Activated T-cell treated with anti-CD3 and anti-CD28 coated beads, Interleukin-2, amount 50 U/mL, for 72 hours (primary cell): ENCODE measurements around the gene REP15. TPM values are rescaled to one million over a fixed set of nuclear protein-coding genes. Genes with fewer than 3 reads are reported as not detected.
"Not testable (repeated sequence)": the region's sequence is repeated elsewhere in the genome, so short reads cannot be mapped to it uniquely, and the experiment has no call there.

Experiments used
- ATAC-seq, 2 donors: fragments of 150-1000 bp; cut with Tn5 transposase; replicated peaks in 1 of 2; 2 replicates each; pipeline ENCODE4 v1.10.0; 2021; ENCODE audit warnings: moderate library complexity in 2 of 2, mild to moderate bottlenecking in 1 of 2
- DNase-seq, 2 donors: peaks; one replicate each; pipeline ENCODE4 v3.0.0; 2021 to 2022; ENCODE audit warnings: mixed read lengths in 1 of 2
- H3K27ac Mint-ChIP-seq: one replicate; pipeline ENCODE4 v1.8.0; 2022; ENCODE audit warnings: mild to moderate bottlenecking, moderate library complexity, mixed read lengths
- H3K27me3 Mint-ChIP-seq: one replicate; pipeline ENCODE4 v1.8.0; 2022; ENCODE audit warnings: low read depth, mixed read lengths
- H3K36me3 Mint-ChIP-seq, 2 donors: one replicate each; pipeline ENCODE4 v1.8.0; 2022; ENCODE audit warnings: mixed read lengths in 2 of 2, mild to moderate bottlenecking in 1 of 2; ENCODE audit not compliant: insufficient read depth in 2 of 2
- H3K4me1 Mint-ChIP-seq: one replicate; pipeline ENCODE4 v1.8.0; 2022; ENCODE audit warnings: low read depth, mixed read lengths
- H3K4me3 Mint-ChIP-seq, 2 donors: one replicate each; pipeline ENCODE4 v1.8.0; 2022; ENCODE audit warnings: mild to moderate bottlenecking in 2 of 2, mixed read lengths in 2 of 2, moderate library complexity in 2 of 2
- H3K9me3 Mint-ChIP-seq, 2 donors: one replicate each; pipeline ENCODE4 v1.8.0; 2022; ENCODE audit warnings: mixed read lengths in 2 of 2
- total RNA-seq, 2 donors: library from RNA; stranded (reverse); gene quantifications; one replicate each; pipeline ENCODE4 v1.2.3, GENCODE V29; 2022

Gene REP15
- total RNA-seq, 2 donors from 2014 or later, result not detected

DNA sequence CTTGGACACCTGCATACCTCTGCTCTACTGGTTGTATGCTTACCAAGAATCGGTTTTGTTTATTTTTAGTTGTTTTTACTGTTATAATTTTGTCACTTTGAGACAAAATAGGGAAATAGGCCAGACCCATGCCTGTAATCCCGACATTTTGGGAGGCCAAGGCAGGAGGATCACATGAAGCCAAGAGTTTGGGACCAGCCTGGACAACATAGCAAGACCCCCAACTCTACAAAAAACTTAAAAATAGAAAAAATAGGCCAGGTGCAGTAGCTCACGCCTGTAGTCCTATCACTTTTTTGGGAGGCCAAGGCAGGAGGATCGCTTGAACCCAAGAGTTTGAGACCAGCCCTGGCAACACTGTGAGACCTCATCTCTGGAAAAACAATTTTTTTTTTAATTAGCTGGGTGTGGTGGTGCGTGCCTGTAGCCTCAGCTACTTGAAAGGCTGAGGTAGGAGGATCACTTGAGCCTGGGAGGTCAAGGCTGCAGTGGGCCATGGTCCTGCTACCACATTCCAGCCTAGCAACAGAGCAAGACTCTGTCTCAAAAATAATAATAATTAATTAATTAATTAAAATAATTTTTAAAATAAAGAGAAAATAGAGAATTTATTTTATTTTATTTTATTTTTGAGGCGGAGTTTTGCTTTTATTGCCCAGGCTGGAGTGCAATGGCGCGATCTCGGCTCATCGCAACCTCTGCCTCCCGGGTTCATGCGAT is 13.1 kb downstream of the REP15 start:
- H3K27me3 Mint-ChIP-seq, result no peaks in the 10 kb centered on the region
- H3K4me1 Mint-ChIP-seq, result peaks cover 20% of the 10 kb centered on the region
- H3K4me3 Mint-ChIP-seq, result peak overlapping the region; percentile 86 to 95
- H3K9me3 Mint-ChIP-seq, result no peaks in the 10 kb centered on the region
- ATAC-seq, result no peak
- DNase-seq, result no peak
- peaks cover 0 to 5% of the 10 kb centered on the region in 2 donors for H3K36me3 Mint-ChIP-seq
- no peak overlapping the region for H3K27ac Mint-ChIP-seq

DNA sequence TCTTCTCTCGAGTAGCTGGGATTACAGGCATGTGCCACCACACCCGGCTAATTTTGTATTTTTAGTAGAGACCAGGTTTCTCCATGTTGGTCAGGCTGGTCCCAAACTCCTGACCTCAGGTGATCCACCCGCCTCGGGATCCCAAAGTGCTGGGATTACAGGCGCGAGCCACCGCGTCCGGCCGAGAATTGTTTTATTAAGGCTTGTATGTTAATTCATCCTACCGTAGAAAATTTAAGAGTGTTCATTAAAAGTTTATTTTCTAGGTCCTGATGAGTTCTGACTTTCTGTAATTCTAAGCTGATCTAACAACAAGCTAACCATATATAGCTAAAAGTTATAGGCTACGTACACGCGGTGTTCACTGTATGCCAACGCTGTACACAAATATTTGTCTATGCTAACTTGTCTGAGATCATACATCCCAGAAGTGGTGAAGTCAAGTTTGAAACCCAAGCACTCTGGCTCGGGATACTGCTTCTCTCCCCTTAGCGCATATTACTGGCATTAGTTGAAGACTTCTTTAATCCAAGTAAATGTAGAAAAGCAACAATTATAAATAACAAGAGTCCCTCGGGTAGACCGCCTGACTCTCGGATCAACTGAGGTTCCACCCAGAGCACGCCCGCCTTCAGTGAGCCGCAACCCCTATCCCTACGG is 13.8 kb downstream of the REP15 start:
- peaks cover 0 to 5% of the 10 kb centered on the region in 2 donors for H3K36me3 Mint-ChIP-seq
- H3K27ac Mint-ChIP-seq, result peak overlapping the region; percentile 81
- peak; percentile 53 to 63 for ATAC-seq
- DNase-seq, result no peak
- H3K4me3 Mint-ChIP-seq, result peak overlapping the region; percentile 86 to 95
- H3K4me1 Mint-ChIP-seq, result peaks cover 20% of the 10 kb centered on the region
- H3K9me3 Mint-ChIP-seq, result no peaks in the 10 kb centered on the region
- H3K27me3 Mint-ChIP-seq, result no peaks in the 10 kb centered on the region

DNA sequence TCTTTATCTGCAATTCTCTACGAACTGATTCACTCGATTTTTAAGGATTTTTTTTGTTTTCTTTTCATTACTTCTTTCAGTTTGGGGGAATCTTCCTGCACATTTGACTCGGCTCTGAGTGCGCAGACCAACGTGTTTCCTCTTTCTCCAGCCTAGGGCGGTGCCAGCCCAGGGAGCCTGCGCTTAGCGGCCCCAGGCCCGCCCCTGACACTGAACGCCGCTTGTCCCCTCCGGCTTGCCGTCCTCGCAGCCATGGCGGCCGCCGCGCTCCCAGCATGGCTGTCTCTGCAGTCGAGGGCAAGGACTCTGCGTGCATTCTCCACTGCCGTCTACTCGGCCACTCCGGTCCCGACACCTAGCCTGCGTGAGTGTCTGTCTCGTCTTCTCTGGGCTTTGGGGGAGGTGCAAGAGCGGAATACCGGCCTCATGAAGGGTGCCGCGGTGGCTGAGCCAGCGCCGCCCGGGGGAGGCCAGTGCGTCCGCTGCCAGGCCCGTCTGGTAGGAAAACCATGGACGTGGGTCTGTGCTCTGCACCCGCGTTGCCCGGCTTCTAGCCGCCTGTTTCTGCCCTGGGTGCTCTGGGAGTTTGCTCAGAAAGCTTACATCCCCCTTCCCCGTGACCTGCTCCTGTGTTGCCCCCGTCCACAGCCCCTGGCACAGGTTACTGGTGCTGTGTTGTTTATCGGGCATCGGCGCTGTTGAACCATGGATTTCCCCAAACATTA is 14.5 kb downstream of the REP15 start, which contains the start of gene MRPS35:
MRPS35 (plus strand) TSS at position 241 of the 725 bp plus-strand sequence; CDS start at position 253, 12 bp downstream.
- no peaks in the 10 kb centered on the region for H3K27me3 Mint-ChIP-seq
- peak within 1 kb of the TSS; percentile 81 for H3K27ac Mint-ChIP-seq
- peak within 1 kb of the TSS; percentile 86 to 95 for H3K4me3 Mint-ChIP-seq
- peak; percentile 93 to 94 for DNase-seq
- H3K9me3 Mint-ChIP-seq, result no peaks in the 10 kb centered on the region
- ATAC-seq, result peak; percentile 98 to 99
- peaks cover 0 to 5% of the 10 kb centered on the region in 2 donors for H3K36me3 Mint-ChIP-seq
- peaks cover 20% of the 10 kb centered on the region for H3K4me1 Mint-ChIP-seq

DNA sequence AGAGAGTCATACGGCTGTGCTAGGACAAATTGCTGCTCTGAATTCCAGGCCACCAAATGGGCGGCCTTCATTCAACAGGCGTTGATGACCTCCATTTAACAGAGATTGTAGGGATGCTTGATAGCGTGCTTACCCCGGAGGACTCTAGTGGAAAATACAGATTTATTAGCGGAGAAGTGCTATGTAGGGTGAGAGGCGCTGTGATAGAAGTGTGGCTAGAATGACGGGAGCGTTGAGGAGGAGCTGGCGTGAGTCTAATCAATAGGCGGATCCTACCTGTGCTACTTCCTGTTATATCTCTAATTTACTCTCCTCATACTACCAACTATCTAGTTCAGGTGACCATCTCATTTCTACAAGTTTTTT is 15.1 kb downstream of the REP15 start:
- H3K27ac Mint-ChIP-seq, result peak overlapping the region; percentile 81
- peaks cover 20% of the 10 kb centered on the region for H3K4me1 Mint-ChIP-seq
- no peaks in the 10 kb centered on the region for H3K27me3 Mint-ChIP-seq
- DNase-seq (peak; percentile 5 to 16), ATAC-seq (peak in 1 of 2 donors; percentile 2)
- peak overlapping the region; percentile 86 to 95 for H3K4me3 Mint-ChIP-seq
- H3K36me3 Mint-ChIP-seq, result peaks cover 0 to 5% of the 10 kb centered on the region in 2 donors
- no peaks in the 10 kb centered on the region for H3K9me3 Mint-ChIP-seq

DNA sequence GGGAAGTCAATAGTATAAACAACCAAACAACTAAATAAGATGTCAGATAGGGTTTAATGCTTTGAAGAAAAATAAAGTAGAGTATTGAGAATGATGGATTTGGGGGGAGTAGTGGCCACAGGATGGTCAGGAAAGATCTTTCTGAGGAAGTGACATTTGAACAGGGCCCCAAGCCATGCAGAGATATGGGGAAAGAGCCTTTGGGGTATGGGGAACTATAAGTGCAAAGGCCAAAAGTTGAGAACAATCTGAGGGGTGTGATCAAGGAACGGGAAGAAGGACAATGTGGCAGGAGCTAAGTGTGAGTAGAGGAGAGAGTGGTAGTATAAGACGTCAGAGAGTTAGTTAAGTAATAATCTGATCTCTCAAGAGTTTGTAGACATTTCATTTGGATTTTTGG is 15.7 kb downstream of the REP15 start:
- ATAC-seq (no peak), DNase-seq (no peak)
- peak overlapping the region; percentile 26 for H3K27ac Mint-ChIP-seq
- no peaks in the 10 kb centered on the region for H3K9me3 Mint-ChIP-seq
- H3K36me3 Mint-ChIP-seq, result peaks cover 0 to 5% of the 10 kb centered on the region in 2 donors
- H3K27me3 Mint-ChIP-seq, result no peaks in the 10 kb centered on the region
- peak overlapping the region; percentile 53 to 86 for H3K4me3 Mint-ChIP-seq
- H3K4me1 Mint-ChIP-seq, result peaks cover 20% of the 10 kb centered on the region

DNA sequence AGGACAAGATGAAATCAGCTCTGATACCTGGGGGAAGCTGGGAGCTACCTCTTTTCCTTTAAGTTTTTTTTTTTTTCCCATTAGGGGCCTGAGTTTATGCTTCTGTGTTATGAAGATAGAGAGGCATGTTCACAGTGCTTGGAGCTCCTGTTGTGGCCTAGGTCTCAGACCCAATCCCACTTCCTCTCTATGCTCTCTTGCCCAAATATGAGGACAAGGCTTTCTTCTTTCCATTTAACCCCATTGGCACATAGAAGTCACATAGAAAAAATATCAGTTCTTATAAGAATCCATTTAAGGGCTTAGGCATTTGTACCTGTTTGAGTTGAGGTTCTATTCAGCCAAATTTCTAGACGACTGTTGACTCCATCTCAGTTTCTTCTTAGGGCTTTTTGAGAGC is 27.0 kb downstream of the REP15 start:
- H3K36me3 Mint-ChIP-seq, result peaks cover 0 to 4% of the 10 kb centered on the region in 2 donors
- DNase-seq (no peak), ATAC-seq (no peak)
- no peaks in the 10 kb centered on the region for H3K4me1 Mint-ChIP-seq
- H3K9me3 Mint-ChIP-seq, result no peaks in the 10 kb centered on the region
- no peaks in the 10 kb centered on the region for H3K27me3 Mint-ChIP-seq
- no peak overlapping the region for H3K4me3 Mint-ChIP-seq
- no peak overlapping the region for H3K27ac Mint-ChIP-seq

DNA sequence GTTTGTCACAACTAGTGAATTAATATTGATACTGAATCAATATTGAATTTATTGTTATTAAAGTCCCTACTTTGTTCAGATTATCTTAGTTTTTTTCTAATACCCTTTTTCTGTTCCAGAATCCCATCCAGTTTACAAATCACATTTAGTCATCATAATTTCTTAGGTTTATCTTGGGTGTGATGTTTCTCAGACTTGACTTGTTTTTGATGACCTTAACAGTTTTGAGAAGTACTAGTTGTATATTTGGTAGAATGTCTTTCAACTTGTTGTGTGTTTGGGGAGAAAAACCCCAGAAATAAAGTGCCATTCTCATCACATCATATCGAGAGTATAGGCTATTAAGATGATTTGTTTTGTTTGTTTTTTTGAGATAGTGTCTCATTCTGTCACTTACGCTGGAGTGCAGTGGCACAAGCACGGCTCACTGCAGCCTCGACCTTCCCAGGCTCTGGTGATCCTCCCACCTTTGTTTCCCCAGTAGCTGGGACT is 33.9 kb downstream of the REP15 start:
- Mint-ChIP-seq H3K4me3 (no peak overlapping the region), H3K36me3 (peaks cover 5 to 10% of the 10 kb centered on the region in 2 donors), H3K27me3 (no peaks in the 10 kb centered on the region), H3K4me1 (no peaks in the 10 kb centered on the region), H3K27ac (no peak overlapping the region), H3K9me3 (no peaks in the 10 kb centered on the region)
- ATAC-seq (no peak), DNase-seq (no peak)

DNA sequence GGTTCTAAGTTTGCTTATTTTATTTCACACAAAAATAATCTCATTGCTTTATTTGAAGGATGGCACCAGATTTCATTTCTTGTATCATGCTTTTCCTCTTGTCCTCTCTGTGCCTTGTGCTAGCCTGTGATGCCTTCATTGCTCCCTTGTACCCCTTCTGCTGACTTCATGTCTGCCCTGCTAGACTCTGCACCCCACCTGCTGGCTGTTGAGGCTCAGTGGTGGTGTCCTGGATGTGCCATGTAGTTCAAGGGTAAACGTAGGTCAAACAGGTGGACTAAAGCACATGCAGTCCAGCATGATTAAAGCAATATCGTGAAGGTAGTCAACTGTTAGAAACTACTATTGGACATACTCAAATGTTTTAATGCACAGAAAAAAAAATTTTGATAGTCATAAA is 36.0 kb downstream of the REP15 start:
- DNase-seq (no peak), ATAC-seq (no peak)
- H3K36me3 Mint-ChIP-seq, result peaks cover 5 to 9% of the 10 kb centered on the region in 2 donors
- H3K9me3 Mint-ChIP-seq, result no peaks in the 10 kb centered on the region
- H3K4me1 Mint-ChIP-seq, result no peaks in the 10 kb centered on the region
- no peak overlapping the region for H3K4me3 Mint-ChIP-seq
- no peaks in the 10 kb centered on the region for H3K27me3 Mint-ChIP-seq
- H3K27ac Mint-ChIP-seq, result no peak overlapping the region

DNA sequence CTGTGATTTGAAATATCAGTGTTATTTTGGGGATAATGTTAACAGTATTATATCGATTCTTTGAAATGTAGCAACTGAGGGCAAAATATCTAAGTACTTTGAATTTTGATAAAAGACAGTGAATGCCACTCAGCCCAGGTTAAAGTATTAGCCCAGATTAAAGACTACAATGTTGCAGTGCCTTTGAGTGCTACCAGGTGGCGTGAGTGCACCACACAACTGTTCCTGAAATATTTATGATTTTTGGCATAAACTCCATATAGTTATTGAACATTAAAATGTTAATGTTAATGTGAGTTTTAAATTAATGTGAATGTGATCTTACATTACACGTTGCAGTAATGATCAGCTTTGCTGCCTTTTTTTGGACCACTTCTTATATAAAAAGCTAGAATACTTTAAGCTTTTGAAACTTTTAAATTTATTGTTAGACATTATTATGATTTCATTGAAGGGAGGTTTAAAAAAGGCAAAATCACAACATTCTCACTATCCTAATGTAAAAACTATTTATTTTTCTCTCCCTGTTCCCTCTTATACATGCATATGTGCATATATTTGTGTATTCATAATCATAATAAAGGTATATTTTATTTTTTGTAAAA is 36.9 kb downstream of the REP15 start:
- Mint-ChIP-seq H3K27me3 (no peaks in the 10 kb centered on the region), H3K9me3 (no peaks in the 10 kb centered on the region), H3K4me3 (no peak overlapping the region), H3K36me3 (peaks cover 6 to 11% of the 10 kb centered on the region in 2 donors), H3K27ac (no peak overlapping the region), H3K4me1 (no peaks in the 10 kb centered on the region)
- ATAC-seq (peak in 1 of 2 donors; percentile 45), DNase-seq (peak; percentile 21 to 36)

DNA sequence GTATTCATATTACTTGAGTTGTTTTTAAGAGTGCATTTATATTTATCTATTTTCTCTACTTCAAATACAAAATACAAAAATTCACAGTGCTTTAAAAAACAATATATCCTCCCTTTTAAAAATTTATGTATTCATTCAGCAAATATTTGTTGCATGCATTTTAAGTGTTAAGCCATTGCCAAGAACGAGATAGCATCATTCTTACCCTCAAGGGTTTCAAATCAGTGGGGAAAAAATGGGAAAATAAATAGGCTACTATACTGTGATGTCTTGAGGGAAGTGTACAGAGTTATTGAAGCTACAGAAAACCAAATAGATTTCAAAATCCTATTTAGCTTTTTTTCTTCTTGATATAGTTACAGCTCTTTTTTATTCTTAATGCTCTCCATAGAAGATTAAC is 37.5 kb downstream of the REP15 start:
- H3K9me3 Mint-ChIP-seq, result no peaks in the 10 kb centered on the region
- H3K27me3 Mint-ChIP-seq, result no peaks in the 10 kb centered on the region
- no peak for DNase-seq
- H3K4me3 Mint-ChIP-seq, result no peak overlapping the region
- ATAC-seq, result no peak
- H3K36me3 Mint-ChIP-seq, result peaks cover 6 to 11% of the 10 kb centered on the region in 2 donors
- H3K27ac Mint-ChIP-seq, result no peak overlapping the region
- no peaks in the 10 kb centered on the region for H3K4me1 Mint-ChIP-seq

DNA sequence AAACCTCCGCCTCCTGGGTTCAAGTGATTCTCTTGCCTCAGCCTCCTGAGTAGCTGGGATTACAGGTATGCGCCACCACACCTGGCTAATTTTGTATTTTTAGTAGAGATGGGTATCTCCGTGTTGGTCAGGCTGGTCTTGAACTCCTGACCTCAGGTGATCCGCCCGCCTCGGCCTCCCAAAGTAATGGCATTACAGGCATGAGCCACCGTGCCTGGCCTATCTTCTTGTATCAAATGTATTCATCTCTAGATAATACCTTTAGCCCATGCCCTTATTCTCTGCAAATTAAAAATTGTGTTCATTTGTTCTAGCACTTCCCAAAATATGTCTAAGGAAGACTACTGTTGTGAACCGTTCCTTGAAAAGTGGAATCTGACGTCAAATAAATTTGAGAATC is 38.1 kb downstream of the REP15 start:
- ATAC-seq, H3K27ac Mint-ChIP-seq, H3K27me3 Mint-ChIP-seq, H3K4me3 Mint-ChIP-seq, H3K4me1 Mint-ChIP-seq, DNase-seq, H3K9me3 Mint-ChIP-seq: not testable (repeated sequence)
- peaks cover 6 to 11% of the 10 kb centered on the region in 2 donors for H3K36me3 Mint-ChIP-seq

DNA sequence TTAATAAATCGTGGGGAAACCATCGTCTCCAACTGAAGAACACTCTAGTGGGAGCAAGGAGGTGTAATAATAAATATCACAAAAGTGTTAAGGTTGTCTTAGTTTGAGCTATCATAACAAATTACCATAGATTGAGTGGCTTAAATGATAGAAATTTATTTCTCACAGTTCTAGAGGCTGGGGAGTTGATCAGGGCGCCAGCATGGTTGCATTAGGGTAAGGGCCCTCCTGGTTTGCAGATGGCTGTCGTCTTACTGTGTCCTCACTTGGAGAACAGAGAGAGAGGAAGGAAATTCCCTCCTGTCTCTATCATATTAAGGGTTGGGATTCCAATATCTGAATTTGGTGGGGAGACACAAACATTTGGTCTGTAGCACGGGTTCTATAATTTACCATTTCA is 47.4 kb downstream of the REP15 start:
- H3K27ac Mint-ChIP-seq, result no peak overlapping the region
- peaks cover 0 to 10% of the 10 kb centered on the region in 2 donors for H3K36me3 Mint-ChIP-seq

More for the DNA sequence above, 47.4 kb downstream of the REP15 start:
- Mint-ChIP-seq H3K4me3 (no peak overlapping the region), H3K27me3 (no peaks in the 10 kb centered on the region), H3K4me1 (no peaks in the 10 kb centered on the region), H3K9me3 (no peaks in the 10 kb centered on the region)
- DNase-seq, result no peak
- no peak for ATAC-seq
